GM12878 (cell line): ENCODE data around the gene PRPF6. TPM values are rescaled to one million over a fixed set of nuclear protein-coding genes. Genes with fewer than 3 reads are reported as not detected.

Experiments
- ATAC-seq: fragments of 200-7000 bp; cut with Tn5 transposase; 3 replicates; pipeline ENCODE4 v1.9.1; 2020; ENCODE audit warnings: mild to moderate bottlenecking, moderate library complexity
- BruUV-seq: library from RNA; stranded (reverse); fragments of 400-500 nt; replicated peaks from 2 replicates; lab custom pipeline; 2021; lab: Mats Ljungman, UMichigan
- CTCF ChIA-PET: fragments of 300-600 bp; sonication (Branson Sonifier 250); formaldehyde crosslinking; extraction: SDS; loops from one replicate; lab custom pipeline; 2021; ENCODE audit warnings: inconsistent platforms; lab: Yijun Ruan, JAX
- POLR2A ChIA-PET: fragments of 350-600 bp; formaldehyde crosslinking; extraction: SDS; loops from one replicate; lab custom pipeline; 2021; ENCODE audit warnings: inconsistent platforms; lab: Charles Lee
- RAD21 ChIA-PET: fragments of 300-600 bp; sonication (Branson Sonifier 250); formaldehyde crosslinking; loops from one replicate; lab custom pipeline; 2023; ENCODE audit warnings: antibody characterized with exemption; ENCODE audit not compliant: unreplicated experiment; lab: Charles Lee
- SMC1A ChIA-PET: fragments of 300-600 bp; sonication (Branson Sonifier 250); formaldehyde crosslinking; loops from one replicate; lab custom pipeline; 2023; ENCODE audit not compliant: unreplicated experiment, uncharacterized antibody; lab: Charles Lee
- DNase-seq: peaks from one replicate; pipeline ENCODE4 v3.0.0-alpha.2; 2011; ENCODE audit warnings: low read depth, low spot score
- FAIRE-seq: peaks from 3 replicates; lab custom pipeline; 2011; peaks lifted over from hg19 to GRCh38; lab: Jason Lieb, UNC
- H2AFZ ChIP-seq: 2 replicates; pipeline ENCODE4 v1.6.0; 2011; ENCODE audit warnings: low read depth, low read length, control low read depth; ENCODE audit not compliant: control insufficient read depth
- H3K27ac ChIP-seq: 2 replicates; pipeline ENCODE4 v1.5.1; 2011; ENCODE audit warnings: control low read depth; ENCODE audit not compliant: control insufficient read depth, insufficient read depth
- H3K27me3 ChIP-seq, 2 experiments: replicated peaks in 1 of 2; 2 replicates each; pipeline versions ENCODE4 v1.6.0 to v1.6.1; 2011; ENCODE audit warnings: low read length in 1 of 2; ENCODE audit not compliant: control insufficient read depth in 2 of 2, insufficient read depth in 2 of 2
- H3K36me3 ChIP-seq, 2 experiments: 2 replicates each; pipeline ENCODE4 v1.5.1; 2011; ENCODE audit warnings: low read length in 1 of 2; ENCODE audit not compliant: control insufficient read depth in 2 of 2, insufficient read depth in 2 of 2
- H3K4me1 ChIP-seq: 2 replicates; pipeline ENCODE4 v1.6.1; 2011; ENCODE audit warnings: mild to moderate bottlenecking, low read length, moderate library complexity, mixed read lengths; ENCODE audit not compliant: control insufficient read depth, insufficient read depth
- H3K4me2 ChIP-seq: 2 replicates; pipeline ENCODE4 v1.6.0; 2011; ENCODE audit warnings: control low read depth; ENCODE audit not compliant: control insufficient read depth, insufficient read depth
- H3K4me3 ChIP-seq: fragments of 200-600 bp; sonication (generic); 2 replicates; pipeline ENCODE4 v1.5.1; 2016
- H3K79me2 ChIP-seq: 2 replicates; pipeline ENCODE4 v1.6.0; 2011; ENCODE audit warnings: low read length; ENCODE audit not compliant: control insufficient read depth, insufficient read depth
- H3K9ac ChIP-seq: 2 replicates; pipeline ENCODE4 v1.8.0; 2011; ENCODE audit warnings: low read length, control low read depth, mixed read lengths; ENCODE audit not compliant: control insufficient read depth, insufficient read depth
- H3K9me3 ChIP-seq: replicated peaks from 3 replicates; pipeline ENCODE4 v1.5.1; 2011; ENCODE audit warnings: mild to moderate bottlenecking, low read length; ENCODE audit not compliant: control insufficient read depth, insufficient read depth
- H4K20me1 ChIP-seq: 2 replicates; pipeline ENCODE4 v1.6.0; 2011; ENCODE audit not compliant: control insufficient read depth, insufficient read depth
- BACH1 ChIP-seq: fragments of 450-650 bp; IDR thresholded peaks from 2 replicates; pipeline ENCODE4 v1.6.1; 2017; ENCODE audit warnings: mild to moderate bottlenecking, borderline replicate concordance
- CHD2 ChIP-seq: IDR thresholded peaks from 2 replicates; pipeline ENCODE4 v1.6.1; 2011; ENCODE audit warnings: low read depth, low read length, improper control_type of control experiment, borderline replicate concordance
- EZH2 ChIP-seq: IDR thresholded peaks from 2 replicates; pipeline ENCODE4 v1.6.1; 2012; ENCODE audit warnings: low read depth, mild to moderate bottlenecking, control low read depth, inconsistent platforms, low read length, borderline replicate concordance; ENCODE audit not compliant: control insufficient read depth
- HDGF ChIP-seq: fragments of 450-650 bp; IDR thresholded peaks from 2 replicates; pipeline ENCODE4 v1.6.1; 2016; ENCODE audit warnings: antibody characterized with exemption
- IRF4 ChIP-seq: IDR thresholded peaks from 2 replicates; pipeline ENCODE4 v1.6.1; 2011; ENCODE audit warnings: low read depth, low read length
- SMAD1 ChIP-seq: fragments of 450-650 bp; IDR thresholded peaks from 2 replicates; pipeline ENCODE4 v1.6.1; 2018; ENCODE audit warnings: mild to moderate bottlenecking, low read depth; ENCODE audit not compliant: partially characterized antibody
- WGBS: methylation state at CpG from one replicate; pipeline ENCODE4 v1.1.6; 2016; ENCODE audit warnings: low lambda C conversion rate; ENCODE audit not compliant: insufficient replicate concordance, insufficient coverage; ENCODE audit errors: missing lambda C conversion rate; 5-methylcytosine and 5-hydroxymethylcytosine counted together
- in situ Hi-C: fragments of 300-500 bp; cut with MboI; formaldehyde crosslinking; loops from 9 replicates; pipeline ENCODE4 v1.14.3; 2018; ENCODE audit warnings: mixed read lengths
- intact Hi-C: fragments of 100-400 bp; cut with micrococcal nuclease; formaldehyde crosslinking; loops from one replicate; pipeline ENCODE4 v1.14.2; 2022; ENCODE audit not compliant: unreplicated experiment
- polyA plus RNA-seq, 11 experiments: library from polyadenylated mRNA; depleted of rRNA in 4 of 11; unstranded in 6 of 11; stranded (reverse) in 5 of 11; fragments of >200 nt; fragmentation: Nextera tagmentation in 4 of 11; fragmentation: Illumina TruSeq in 1 of 11; extraction: Ambion mirVana in 4 of 11; extraction: Trizol in 1 of 11; gene quantifications; 1 replicate in 1 of 11; 2 replicates in 10 of 11; pipeline versions ENCODE4 v1.2.1 to v1.2.3, GENCODE V29; 2011 to 2016; ENCODE audit warnings: inconsistent platforms in 2 of 11, missing spikeins in 2 of 11, low read depth in 1 of 11
- total RNA-seq, 4 experiments: library from RNA; depleted of rRNA in 3 of 4; stranded (reverse); fragments of >200 nt in 3 of 4; fragmentation: Illumina TruSeq in 1 of 4; extraction: Trizol in 1 of 4; gene quantifications; 2 replicates each; pipeline versions ENCODE4 v1.2.1 to v1.2.3, GENCODE V29; 2013 to 2021
- TF ChIP-seq, protein P1 (sequence below): fragments of 450-650 bp; IDR thresholded peaks from 2 replicates; pipeline ENCODE4 v1.6.1; 2018; ENCODE audit warnings: borderline replicate concordance, mild to moderate bottlenecking; ENCODE audit not compliant: partially characterized antibody
- TF ChIP-seq, protein P2 (sequence below): fragments of 450-650 bp; IDR thresholded peaks from 2 replicates; pipeline ENCODE4 v1.6.1; 2016; ENCODE audit warnings: mild to moderate bottlenecking
- TF ChIP-seq, protein P3 (sequence below): fragments of 450-650 bp; IDR thresholded peaks from 2 replicates; pipeline ENCODE4 v1.6.1; 2017; ENCODE audit warnings: mild to moderate bottlenecking
- TF ChIP-seq, protein P4 (sequence below): IDR thresholded peaks from 2 replicates; pipeline ENCODE4 v1.6.1; 2012; ENCODE audit warnings: low read depth, low read length, improper control_type of control experiment
- TF ChIP-seq, protein P5 (sequence below), 3 experiments: IDR thresholded peaks in 2 of 3; conservative IDR thresholded peaks in 1 of 3; 2 replicates each; pipeline ENCODE4 v1.5.1; 2011; ENCODE audit warnings: low read depth in 3 of 3, low read length in 3 of 3, mild to moderate bottlenecking in 3 of 3, control low read depth in 2 of 3, moderate library complexity in 2 of 3, inconsistent platforms in 1 of 3, mixed read lengths in 1 of 3; ENCODE audit not compliant: control insufficient read depth in 2 of 3, insufficient read depth in 1 of 3; ENCODE audit errors: extremely low read depth in 1 of 3

The PRPF6 gene
- total and polyA plus RNA-seq, 10 of the 15 experiments (the other 5 are each of a cell fraction or from before 2014, with no cell fraction given) = 5.0 to 102 (median 71.3) TPM

DNA sequence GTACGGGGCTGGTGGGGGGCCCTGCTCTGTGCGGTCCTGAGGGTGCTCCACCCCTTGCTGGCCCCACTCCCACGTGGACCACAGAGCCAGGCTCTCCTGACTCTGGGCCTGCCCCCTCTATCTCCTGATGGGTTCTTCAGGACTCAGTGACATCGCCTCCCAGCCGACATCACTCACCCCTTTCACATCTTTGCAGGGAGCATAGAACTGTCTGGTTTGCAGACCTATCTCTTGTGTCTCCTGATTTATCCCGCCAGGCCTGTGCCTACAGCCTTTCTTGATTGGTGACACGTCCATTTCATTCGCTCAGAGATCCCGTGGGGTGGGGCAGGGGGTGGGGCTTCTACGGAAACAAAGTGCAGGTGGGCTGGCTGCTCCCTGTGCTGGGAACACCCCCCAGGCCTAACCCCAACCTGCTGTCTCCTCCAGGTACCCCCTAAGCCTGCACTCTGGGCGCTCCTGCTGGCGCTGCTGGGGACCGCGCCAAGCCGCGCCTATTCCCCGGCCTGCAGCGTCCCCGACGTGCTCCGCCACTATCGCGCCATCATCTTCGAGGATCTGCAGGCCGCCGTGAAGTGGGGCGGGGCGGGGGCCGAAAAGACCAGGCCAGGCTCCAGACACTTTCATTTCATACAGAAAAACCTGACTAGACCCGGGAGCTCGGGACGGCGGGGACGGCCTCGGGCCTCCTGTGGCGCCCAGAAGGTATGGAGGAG is 56.7 kb downstream of the PRPF6 start (continued):
- TF ChIP-seq, protein P1, sequence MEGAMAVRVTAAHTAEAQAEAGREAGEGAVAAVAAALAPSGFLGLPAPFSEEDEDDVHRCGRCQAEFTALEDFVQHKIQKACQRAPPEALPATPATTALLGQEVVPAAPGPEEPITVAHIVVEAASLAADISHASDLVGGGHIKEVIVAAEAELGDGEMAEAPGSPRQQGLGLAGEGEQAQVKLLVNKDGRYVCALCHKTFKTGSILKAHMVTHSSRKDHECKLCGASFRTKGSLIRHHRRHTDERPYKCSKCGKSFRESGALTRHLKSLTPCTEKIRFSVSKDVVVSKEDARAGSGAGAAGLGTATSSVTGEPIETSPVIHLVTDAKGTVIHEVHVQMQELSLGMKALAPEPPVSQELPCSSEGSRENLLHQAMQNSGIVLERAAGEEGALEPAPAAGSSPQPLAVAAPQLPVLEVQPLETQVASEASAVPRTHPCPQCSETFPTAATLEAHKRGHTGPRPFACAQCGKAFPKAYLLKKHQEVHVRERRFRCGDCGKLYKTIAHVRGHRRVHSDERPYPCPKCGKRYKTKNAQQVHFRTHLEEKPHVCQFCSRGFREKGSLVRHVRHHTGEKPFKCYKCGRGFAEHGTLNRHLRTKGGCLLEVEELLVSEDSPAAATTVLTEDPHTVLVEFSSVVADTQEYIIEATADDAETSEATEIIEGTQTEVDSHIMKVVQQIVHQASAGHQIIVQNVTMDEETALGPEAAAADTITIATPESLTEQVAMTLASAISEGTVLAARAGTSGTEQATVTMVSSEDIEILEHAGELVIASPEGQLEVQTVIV = no peak
- peak; percentile 63 for TF ChIP-seq SMAD1
- TF ChIP-seq, protein P2, sequence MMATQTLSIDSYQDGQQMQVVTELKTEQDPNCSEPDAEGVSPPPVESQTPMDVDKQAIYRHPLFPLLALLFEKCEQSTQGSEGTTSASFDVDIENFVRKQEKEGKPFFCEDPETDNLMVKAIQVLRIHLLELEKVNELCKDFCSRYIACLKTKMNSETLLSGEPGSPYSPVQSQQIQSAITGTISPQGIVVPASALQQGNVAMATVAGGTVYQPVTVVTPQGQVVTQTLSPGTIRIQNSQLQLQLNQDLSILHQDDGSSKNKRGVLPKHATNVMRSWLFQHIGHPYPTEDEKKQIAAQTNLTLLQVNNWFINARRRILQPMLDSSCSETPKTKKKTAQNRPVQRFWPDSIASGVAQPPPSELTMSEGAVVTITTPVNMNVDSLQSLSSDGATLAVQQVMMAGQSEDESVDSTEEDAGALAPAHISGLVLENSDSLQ = no peak
- TF ChIP-seq HDGF = no peak
- TF ChIP-seq CHD2 = 0 out of 2 replicates have a peak, but pooled peaks have one; percentile 15
- no peak for TF ChIP-seq IRF4
- peak; percentile 40; the same call in 1 of the 2 replicates for TF ChIP-seq BACH1

DNA sequence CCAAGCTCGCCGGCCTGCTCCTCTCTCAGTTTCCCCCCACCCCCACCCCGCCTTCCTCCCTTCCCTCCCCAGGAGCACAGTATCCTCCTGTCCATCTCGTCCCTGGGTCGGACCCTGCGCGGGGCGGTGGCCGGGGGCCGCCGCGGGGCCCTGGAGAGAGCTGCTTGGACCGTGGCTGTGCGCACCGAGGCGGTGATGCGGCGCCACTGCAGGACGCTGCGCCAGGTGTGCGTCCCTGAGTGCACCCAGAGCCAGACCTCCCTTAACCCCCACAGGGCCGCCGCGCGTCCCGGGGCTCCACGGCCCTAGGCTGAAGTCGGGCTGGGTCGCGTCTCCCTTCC is 57.3 kb downstream of the PRPF6 start:
- peak overlapping the region; percentile 64; the same call in 1 of the 2 replicates for H2AFZ ChIP-seq
- BruUV-seq = no TSS peak
- DNase-seq (no peak), FAIRE-seq (no peak), ATAC-seq (peak; percentile 53)
- H3K9ac ChIP-seq = peak overlapping the region; percentile 64
- SMC1A ChIA-PET = interaction anchor here (1.0 to 6.1 kb wide), 6 partner anchors 8 to 82 kb away, joined by 3 to 52 read pairs (median 10); partner anchors contain the start of genes PRPF6 and SAMD10
- no peaks in the 10 kb centered on the region for H4K20me1 ChIP-seq
- POLR2A ChIA-PET = interaction anchor here (0.6 to 7.2 kb wide), 10 partner anchors 16 to 500 kb away, joined by 3 to 63 read pairs (median 6); partner anchors contain the start of genes PRPF6, PTK6, SAMD10 and TCEA2
- CTCF ChIA-PET = interaction anchor here (0.6 to 9.1 kb wide), 22 partner anchors 10 to 517 kb away, joined by 3 to 108 read pairs (median 4); partner anchors contain the start of genes OPRL1, PRPF6, RGS19 and RTEL1
- H3K79me2 ChIP-seq = peaks cover 4% of the 10 kb centered on the region
- 3% methylated on average over 20 of the region's 30 CpGs for WGBS
- RAD21 ChIA-PET = interaction anchor here (0.7 to 7.1 kb wide), 15 partner anchors 16 to 501 kb away, joined by 3 to 92 read pairs (median 4); partner anchors contain the start of genes OPRL1, PRPF6, PTK6 and RGS19
- no peaks in the 10 kb centered on the region for H3K27me3 ChIP-seq
- peaks cover 4 to 6% of the 10 kb centered on the region in 2 experiments; a peak in 3 of 4 replicates for H3K36me3 ChIP-seq
- no peaks in the 10 kb centered on the region for H3K9me3 ChIP-seq
- H3K4me2 ChIP-seq = peak overlapping the region; percentile 70
- H3K27ac ChIP-seq = peak overlapping the region; percentile 69
- H3K4me3 ChIP-seq = peak overlapping the region; percentile 58
- peaks cover 52% of the 10 kb centered on the region for H3K4me1 ChIP-seq
- in situ Hi-C loops = no loop called here
- intact Hi-C loops = loop anchor here (1.0 to 2.0 kb wide), 2 partner anchors 19 to 58 kb away; no protein-coding TSS in a partner anchor
- no peak for TF ChIP-seq EZH2
- TF ChIP-seq, protein P3, sequence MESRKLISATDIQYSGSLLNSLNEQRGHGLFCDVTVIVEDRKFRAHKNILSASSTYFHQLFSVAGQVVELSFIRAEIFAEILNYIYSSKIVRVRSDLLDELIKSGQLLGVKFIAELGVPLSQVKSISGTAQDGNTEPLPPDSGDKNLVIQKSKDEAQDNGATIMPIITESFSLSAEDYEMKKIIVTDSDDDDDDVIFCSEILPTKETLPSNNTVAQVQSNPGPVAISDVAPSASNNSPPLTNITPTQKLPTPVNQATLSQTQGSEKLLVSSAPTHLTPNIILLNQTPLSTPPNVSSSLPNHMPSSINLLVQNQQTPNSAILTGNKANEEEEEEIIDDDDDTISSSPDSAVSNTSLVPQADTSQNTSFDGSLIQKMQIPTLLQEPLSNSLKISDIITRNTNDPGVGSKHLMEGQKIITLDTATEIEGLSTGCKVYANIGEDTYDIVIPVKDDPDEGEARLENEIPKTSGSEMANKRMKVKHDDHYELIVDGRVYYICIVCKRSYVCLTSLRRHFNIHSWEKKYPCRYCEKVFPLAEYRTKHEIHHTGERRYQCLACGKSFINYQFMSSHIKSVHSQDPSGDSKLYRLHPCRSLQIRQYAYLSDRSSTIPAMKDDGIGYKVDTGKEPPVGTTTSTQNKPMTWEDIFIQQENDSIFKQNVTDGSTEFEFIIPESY = no peak
- TF ChIP-seq, protein P4, sequence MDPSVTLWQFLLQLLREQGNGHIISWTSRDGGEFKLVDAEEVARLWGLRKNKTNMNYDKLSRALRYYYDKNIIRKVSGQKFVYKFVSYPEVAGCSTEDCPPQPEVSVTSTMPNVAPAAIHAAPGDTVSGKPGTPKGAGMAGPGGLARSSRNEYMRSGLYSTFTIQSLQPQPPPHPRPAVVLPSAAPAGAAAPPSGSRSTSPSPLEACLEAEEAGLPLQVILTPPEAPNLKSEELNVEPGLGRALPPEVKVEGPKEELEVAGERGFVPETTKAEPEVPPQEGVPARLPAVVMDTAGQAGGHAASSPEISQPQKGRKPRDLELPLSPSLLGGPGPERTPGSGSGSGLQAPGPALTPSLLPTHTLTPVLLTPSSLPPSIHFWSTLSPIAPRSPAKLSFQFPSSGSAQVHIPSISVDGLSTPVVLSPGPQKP = no peak
- TF ChIP-seq, protein P5, sequence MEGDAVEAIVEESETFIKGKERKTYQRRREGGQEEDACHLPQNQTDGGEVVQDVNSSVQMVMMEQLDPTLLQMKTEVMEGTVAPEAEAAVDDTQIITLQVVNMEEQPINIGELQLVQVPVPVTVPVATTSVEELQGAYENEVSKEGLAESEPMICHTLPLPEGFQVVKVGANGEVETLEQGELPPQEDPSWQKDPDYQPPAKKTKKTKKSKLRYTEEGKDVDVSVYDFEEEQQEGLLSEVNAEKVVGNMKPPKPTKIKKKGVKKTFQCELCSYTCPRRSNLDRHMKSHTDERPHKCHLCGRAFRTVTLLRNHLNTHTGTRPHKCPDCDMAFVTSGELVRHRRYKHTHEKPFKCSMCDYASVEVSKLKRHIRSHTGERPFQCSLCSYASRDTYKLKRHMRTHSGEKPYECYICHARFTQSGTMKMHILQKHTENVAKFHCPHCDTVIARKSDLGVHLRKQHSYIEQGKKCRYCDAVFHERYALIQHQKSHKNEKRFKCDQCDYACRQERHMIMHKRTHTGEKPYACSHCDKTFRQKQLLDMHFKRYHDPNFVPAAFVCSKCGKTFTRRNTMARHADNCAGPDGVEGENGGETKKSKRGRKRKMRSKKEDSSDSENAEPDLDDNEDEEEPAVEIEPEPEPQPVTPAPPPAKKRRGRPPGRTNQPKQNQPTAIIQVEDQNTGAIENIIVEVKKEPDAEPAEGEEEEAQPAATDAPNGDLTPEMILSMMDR (IDR thresholded peaks at IDR 0.05 in 2 of 3, conservative IDR thresholded peaks at IDR 0.05 in 1 of 3; ENCODE audit: control insufficient read depth in 2 of 3, extremely low read depth in 1 of 3, insufficient read depth in 1 of 3, low read depth in 3 of 3, low read length in 3 of 3) = peak in 1 of 3 experiments; percentile 24; a peak in 2 of 6 replicates
